OCI-LY7 (cell line): ENCODE data around the gene ARSD. TPM values are rescaled to one million over a fixed set of nuclear protein-coding genes. Genes with fewer than 3 reads are reported as not detected.

ENCODE experiments used
- BruUV-seq: library from RNA; stranded (reverse); fragments of 400-500 nt; replicated peaks from 2 replicates; lab custom pipeline; 2021; lab: Mats Ljungman, UMichigan
- CTCF ChIA-PET: fragments of 300-600 bp; sonication (Branson Sonifier 250); formaldehyde crosslinking; loops from one replicate; lab custom pipeline; 2022; ENCODE audit warnings: antibody characterized with exemption; ENCODE audit not compliant: unreplicated experiment; lab: Charles Lee
- POLR2A ChIA-PET: fragments of 300-600 bp; sonication (Branson Sonifier 250); formaldehyde crosslinking; loops from one replicate; lab custom pipeline; 2022; ENCODE audit warnings: antibody characterized with exemption; lab: Charles Lee
- DNase-seq: peaks from one replicate; pipeline ENCODE4 v3.0.0-alpha.2; 2015; ENCODE audit warnings: low spot score
- H2AFZ ChIP-seq: fragments of 200-600 bp; sonication (generic), shearing (Covaris generic); 2 replicates; pipeline ENCODE4 v1.6.1; 2014; ENCODE audit warnings: mild to moderate bottlenecking, antibody characterized with exemption, low read length, moderate library complexity
- H3K27ac ChIP-seq: fragments of 200-600 bp; sonication (generic); 2 replicates; pipeline ENCODE4 v1.5.1; 2014; ENCODE audit warnings: mixed run types, low read depth, mild to moderate bottlenecking, moderate library complexity, low read length, inconsistent platforms; ENCODE audit not compliant: poor library complexity, severe bottlenecking
- H3K36me3 ChIP-seq: fragments of 200-600 bp; sonication (generic); 2 replicates; pipeline ENCODE4 v1.6.1; 2014; ENCODE audit warnings: mild to moderate bottlenecking, antibody characterized with exemption, low read length, moderate library complexity, mixed read lengths; ENCODE audit not compliant: insufficient read depth
- H3K4me1 ChIP-seq: fragments of 200-600 bp; sonication (generic); 2 replicates; pipeline ENCODE4 v1.5.1; 2014; ENCODE audit warnings: mild to moderate bottlenecking, low read length; ENCODE audit not compliant: insufficient read depth, poor library complexity, severe bottlenecking
- H3K4me2 ChIP-seq: fragments of 200-600 bp; sonication (generic); 2 replicates; pipeline ENCODE4 v1.6.1; 2014; ENCODE audit warnings: mild to moderate bottlenecking, low read length
- H3K4me3 ChIP-seq: fragments of 200-600 bp; sonication (generic); 2 replicates; pipeline ENCODE4 v1.5.1; 2014; ENCODE audit warnings: mild to moderate bottlenecking, low read depth, low read length; ENCODE audit not compliant: poor library complexity, severe bottlenecking
- H3K79me2 ChIP-seq: fragments of 200-600 bp; sonication (generic); 2 replicates; pipeline ENCODE4 v1.6.1; 2016; ENCODE audit warnings: low read depth, mild to moderate bottlenecking, low read length, moderate library complexity, mixed read lengths; ENCODE audit not compliant: insufficient read depth
- H3K9me2 ChIP-seq: fragments of 200-600 bp; sonication (generic); 2 replicates; pipeline ENCODE4 v1.6.1; 2016; ENCODE audit warnings: mild to moderate bottlenecking, low read length, mixed read lengths; ENCODE audit not compliant: insufficient read depth
- H3K9me3 ChIP-seq: fragments of 200-600 bp; sonication (generic); 2 replicates; pipeline ENCODE4 v1.6.1; 2014; ENCODE audit warnings: mild to moderate bottlenecking, mixed run types, low read length, mixed read lengths
- H4K20me1 ChIP-seq: fragments of 200-600 bp; sonication (generic); 2 replicates; pipeline ENCODE4 v1.6.1; 2014; ENCODE audit warnings: mild to moderate bottlenecking, antibody characterized with exemption, low read length, moderate library complexity, mixed read lengths; ENCODE audit not compliant: insufficient read depth
- EZH2phosphoT487 ChIP-seq: fragments of 200-600 bp; sonication (generic); IDR thresholded peaks from 2 replicates; pipeline ENCODE4 v1.6.1; 2018; ENCODE audit warnings: low read depth, borderline replicate concordance, mild to moderate bottlenecking, mixed run types, antibody characterized with exemption, low read length, moderate library complexity, mixed read lengths
- intact Hi-C: fragments of 100-400 bp; cut with micrococcal nuclease; formaldehyde crosslinking; loops from one replicate; pipeline ENCODE4 v1.10.0; 2022; ENCODE audit not compliant: unreplicated experiment
- total RNA-seq, 2 experiments: library from RNA; depleted of rRNA in 1 of 2; stranded (reverse); fragments of >200 nt in 1 of 2; shearing (Covaris generic) in 1 of 2; gene quantifications; 2 replicates each; pipeline ENCODE4 v1.2.3, GENCODE V29; 2014 to 2022
- TF ChIP-seq, protein P1 (sequence below): fragments of 200-600 bp; sonication (generic); conservative IDR thresholded peaks from 2 replicates; pipeline ENCODE4 v1.5.1; 2014; ENCODE audit warnings: mild to moderate bottlenecking, antibody characterized with exemption, low read length, moderate library complexity, mixed read lengths

Gene ARSD
- total RNA-seq, 2 experiments from 2014 or later, result not detected

DNA sequence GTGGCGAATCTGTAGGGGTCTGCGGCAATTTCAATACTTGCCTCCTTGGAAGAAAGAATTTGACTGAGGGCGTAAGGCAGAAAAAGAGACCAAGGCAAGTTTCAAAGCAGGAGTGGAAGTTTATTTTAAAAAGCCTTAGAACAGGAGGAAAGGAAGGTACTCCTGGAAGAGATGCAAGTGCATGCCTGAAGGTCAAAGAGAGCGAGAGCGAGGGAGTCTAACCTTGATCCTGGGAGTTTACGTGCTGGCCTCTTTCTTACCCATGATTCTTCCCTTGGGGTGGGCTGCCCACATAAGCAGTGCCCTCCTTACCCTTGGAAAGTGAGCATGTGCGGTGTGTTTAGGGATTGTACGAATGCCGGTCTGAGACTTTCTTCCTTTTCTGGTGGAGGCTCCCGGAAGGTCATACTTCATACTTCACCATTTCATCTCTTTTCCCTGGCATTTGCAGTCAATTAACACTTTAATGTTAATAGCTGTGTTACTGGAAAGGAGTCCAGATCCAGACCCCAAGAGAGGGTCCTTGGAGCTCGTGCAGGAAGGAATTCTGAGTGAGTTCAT lies 40.0 kb downstream of the ARSD start:
- TF ChIP-seq, protein P1, sequence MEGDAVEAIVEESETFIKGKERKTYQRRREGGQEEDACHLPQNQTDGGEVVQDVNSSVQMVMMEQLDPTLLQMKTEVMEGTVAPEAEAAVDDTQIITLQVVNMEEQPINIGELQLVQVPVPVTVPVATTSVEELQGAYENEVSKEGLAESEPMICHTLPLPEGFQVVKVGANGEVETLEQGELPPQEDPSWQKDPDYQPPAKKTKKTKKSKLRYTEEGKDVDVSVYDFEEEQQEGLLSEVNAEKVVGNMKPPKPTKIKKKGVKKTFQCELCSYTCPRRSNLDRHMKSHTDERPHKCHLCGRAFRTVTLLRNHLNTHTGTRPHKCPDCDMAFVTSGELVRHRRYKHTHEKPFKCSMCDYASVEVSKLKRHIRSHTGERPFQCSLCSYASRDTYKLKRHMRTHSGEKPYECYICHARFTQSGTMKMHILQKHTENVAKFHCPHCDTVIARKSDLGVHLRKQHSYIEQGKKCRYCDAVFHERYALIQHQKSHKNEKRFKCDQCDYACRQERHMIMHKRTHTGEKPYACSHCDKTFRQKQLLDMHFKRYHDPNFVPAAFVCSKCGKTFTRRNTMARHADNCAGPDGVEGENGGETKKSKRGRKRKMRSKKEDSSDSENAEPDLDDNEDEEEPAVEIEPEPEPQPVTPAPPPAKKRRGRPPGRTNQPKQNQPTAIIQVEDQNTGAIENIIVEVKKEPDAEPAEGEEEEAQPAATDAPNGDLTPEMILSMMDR, result no peak
- TF ChIP-seq EZH2phosphoT487, result no peak
- no TSS peak for BruUV-seq
- peak overlapping the region; percentile 23; the same call in 1 of the 2 replicates for H3K4me2 ChIP-seq
- H3K4me3 ChIP-seq, result peak overlapping the region; percentile 19
- DNase-seq, result no peak
- no peaks in the 10 kb centered on the region for H3K79me2 ChIP-seq
- H2AFZ ChIP-seq, result no peak overlapping the region
- H3K9me2 ChIP-seq, result no peaks in the 10 kb centered on the region
- H4K20me1 ChIP-seq, result no peaks in the 10 kb centered on the region
- no peaks in the 10 kb centered on the region for H3K4me1 ChIP-seq
- ChIA-PET POLR2A (no interaction called here), CTCF (no interaction called here)
- H3K36me3 ChIP-seq, result no peaks in the 10 kb centered on the region
- H3K9me3 ChIP-seq, result no peaks in the 10 kb centered on the region
- no peak overlapping the region for H3K27ac ChIP-seq
- intact Hi-C loops, result no loop called here

DNA sequence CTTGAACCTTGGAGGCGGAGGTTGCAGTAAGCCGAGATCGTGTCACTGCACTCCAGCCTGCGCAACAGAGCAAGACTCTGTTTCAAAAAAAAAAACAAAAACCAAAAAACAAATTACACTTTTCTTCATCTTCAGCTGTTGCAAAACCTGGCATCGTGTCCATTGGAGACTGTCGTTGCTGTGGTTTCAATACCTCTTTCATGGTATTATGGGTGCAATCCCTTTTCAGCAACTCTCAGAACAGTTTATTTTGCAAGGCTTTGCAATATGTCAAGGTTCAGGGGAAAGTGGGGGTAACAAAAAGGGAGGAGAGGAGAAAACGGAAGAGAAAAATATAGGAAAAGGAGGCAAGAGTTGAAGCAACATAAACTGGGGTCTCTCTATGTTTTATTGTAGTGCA lies 40.8 kb downstream of the ARSD start:
- no peak overlapping the region for H2AFZ ChIP-seq
- no peak overlapping the region for H3K4me2 ChIP-seq
- no peak for DNase-seq
- ChIA-PET POLR2A (no interaction called here), CTCF (no interaction called here)
- H3K9me3 ChIP-seq, result no peaks in the 10 kb centered on the region
- H3K4me1 ChIP-seq, result no peaks in the 10 kb centered on the region
- H3K9me2 ChIP-seq, result no peaks in the 10 kb centered on the region
- no peaks in the 10 kb centered on the region for H3K36me3 ChIP-seq
- BruUV-seq, result no TSS peak
- no peak overlapping the region for H3K27ac ChIP-seq
- no peaks in the 10 kb centered on the region for H4K20me1 ChIP-seq
- H3K4me3 ChIP-seq, result no peak overlapping the region
- no peak for TF ChIP-seq EZH2phosphoT487
- TF ChIP-seq, protein P1, result no peak
- no peaks in the 10 kb centered on the region for H3K79me2 ChIP-seq
- intact Hi-C loops, result no loop called here

DNA sequence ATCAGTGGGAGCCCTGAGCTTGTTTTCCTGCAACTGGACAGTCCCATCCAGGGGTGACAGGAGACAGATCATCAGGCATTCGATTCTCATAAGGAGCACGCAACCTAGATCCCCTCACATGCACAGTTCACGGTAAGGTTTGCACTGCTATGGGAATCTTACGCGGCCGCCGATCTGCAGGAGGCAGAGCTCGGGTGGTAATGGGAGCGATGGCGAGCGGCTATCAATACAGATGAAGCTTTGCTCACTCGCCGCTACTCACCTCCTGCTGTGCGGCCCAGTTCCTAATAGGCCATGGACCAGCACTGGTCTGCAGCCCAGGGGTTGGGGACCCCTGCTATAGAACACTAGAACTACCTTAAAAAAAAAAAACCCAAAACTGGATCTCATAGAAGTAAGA lies 45.4 kb downstream of the ARSD start:
- DNase-seq, result no peak
- TF ChIP-seq, protein P1, result no peak
- TF ChIP-seq EZH2phosphoT487, result no peak
- ChIA-PET POLR2A (interaction anchor here (0.7 kb wide), 1 partner anchor 22 kb away, joined by 3 read pairs; no protein-coding TSS in a partner anchor), CTCF (no interaction called here)
- Histone ChIP-seq H3K4me1 (no peaks in the 10 kb centered on the region), H2AFZ (no peak overlapping the region), H3K79me2 (no peaks in the 10 kb centered on the region), H3K9me2 (no peaks in the 10 kb centered on the region), H3K9me3 (no peaks in the 10 kb centered on the region), H3K4me2 (no peak overlapping the region), H3K27ac (no peak overlapping the region), H3K36me3 (no peaks in the 10 kb centered on the region), H4K20me1 (no peaks in the 10 kb centered on the region), H3K4me3 (no peak overlapping the region)
- intact Hi-C loops, result no loop called here
- BruUV-seq, result no TSS peak
